ENCODE measurements around the gene KCNK13. TPM values are rescaled to one million over a fixed set of nuclear protein-coding genes. Genes with fewer than 3 reads are reported as not detected.

KCNK13 gene
- total RNA-seq, 1 donor from 2014 or later, result not detected

GRCh38 chr14:90095096-90095495 lies 33.3 kb downstream of the KCNK13 start:
- H3K9me3 ChIP-seq (ENCODE audit: low read depth), result no peaks in the 10 kb centered on the region
- H3K79me2 ChIP-seq (ENCODE audit: low read depth), result no peaks in the 10 kb centered on the region
- H3K27me3 ChIP-seq, result no peaks in the 10 kb centered on the region
- TF ChIP-seq EZH2phosphoT487 (IDR thresholded peaks at IDR 0.05) (no peak), CTCF (IDR thresholded peaks at IDR 0.05) (no peak), EZH2 (IDR thresholded peaks at IDR 0.05) (no peak)
- H3K36me3 Mint-ChIP-seq, result peaks cover 2% of the 10 kb centered on the region
- no peak overlapping the region for H2AFZ ChIP-seq (replicated peaks)
- no peak overlapping the region for H3K9ac ChIP-seq
- H3K27ac Mint-ChIP-seq, result peak overlapping the region; percentile 47
- no peaks in the 10 kb centered on the region for H3F3A ChIP-seq (ENCODE audit: low read depth)
- H3K4me1 Mint-ChIP-seq, result peaks cover 44% of the 10 kb centered on the region
- H3K4me1 ChIP-seq, result no peaks in the 10 kb centered on the region
- H3K27me3 Mint-ChIP-seq (ENCODE audit: insufficient read depth, low read depth), result peaks cover 7% of the 10 kb centered on the region
- H3K4me3 Mint-ChIP-seq, result peak overlapping the region; percentile 26
- no peaks in the 10 kb centered on the region for H3K36me3 ChIP-seq
- DNase-seq (ENCODE audit: low spot score), result no peak
- peaks cover 28% of the 10 kb centered on the region for H3K9me3 Mint-ChIP-seq
- H3K4me3 ChIP-seq, result no peak overlapping the region
- no peak overlapping the region for H3K27ac ChIP-seq
- no peaks in the 10 kb centered on the region for H4K20me1 ChIP-seq (ENCODE audit: low read depth)
- no peak overlapping the region for H3K4me2 ChIP-seq

- no peak overlapping the region for H3K4me2 ChIP-seq
- Mint-ChIP-seq H3K36me3 (peaks cover 2% of the 10 kb centered on the region), H3K27ac (peak overlapping the region; percentile 48), H3K4me1 (peaks cover 44% of the 10 kb centered on the region), H3K9me3 (peaks cover 21% of the 10 kb centered on the region), H3K4me3 (peak overlapping the region; percentile 61), H3K27me3 (ENCODE audit: insufficient read depth, low read depth) (peaks cover 7% of the 10 kb centered on the region)
- H3K27me3 ChIP-seq, result no peaks in the 10 kb centered on the region
- no peak for TF ChIP-seq EZH2phosphoT487 (IDR thresholded peaks at IDR 0.05)
- no peak for TF ChIP-seq CTCF (IDR thresholded peaks at IDR 0.05)
- TF ChIP-seq EZH2 (IDR thresholded peaks at IDR 0.05), result no peak
- no peaks in the 10 kb centered on the region for H3K36me3 ChIP-seq
- no peaks in the 10 kb centered on the region for H3K4me1 ChIP-seq
- H2AFZ ChIP-seq (replicated peaks), result no peak overlapping the region
- no peaks in the 10 kb centered on the region for H4K20me1 ChIP-seq (ENCODE audit: low read depth)
- H3K9ac ChIP-seq, result no peak overlapping the region
- no peaks in the 10 kb centered on the region for H3F3A ChIP-seq (ENCODE audit: low read depth)
- H3K79me2 ChIP-seq (ENCODE audit: low read depth), result no peaks in the 10 kb centered on the region
- no peaks in the 10 kb centered on the region for H3K9me3 ChIP-seq (ENCODE audit: low read depth)
- H3K27ac ChIP-seq, result no peak overlapping the region
- no peak overlapping the region for H3K4me3 ChIP-seq
- no peak for DNase-seq (ENCODE audit: low spot score)
Measured at GRCh38 chr14:90096566-90096965, 34.8 kb downstream of the KCNK13 start.

- TF ChIP-seq EZH2phosphoT487 (IDR thresholded peaks at IDR 0.05), result no peak
- TF ChIP-seq CTCF (IDR thresholded peaks at IDR 0.05), result no peak
- no peak for TF ChIP-seq EZH2 (IDR thresholded peaks at IDR 0.05)
- no peaks in the 10 kb centered on the region for H3K79me2 ChIP-seq (ENCODE audit: low read depth)
- Mint-ChIP-seq H3K9me3 (no peaks in the 10 kb centered on the region), H3K27me3 (ENCODE audit: insufficient read depth, low read depth) (no peaks in the 10 kb centered on the region), H3K4me3 (no peak overlapping the region), H3K4me1 (peaks cover 9% of the 10 kb centered on the region), H3K27ac (no peak overlapping the region), H3K36me3 (no peaks in the 10 kb centered on the region)
- no peaks in the 10 kb centered on the region for H3K36me3 ChIP-seq
- H3K4me2 ChIP-seq, result no peak overlapping the region
- no peaks in the 10 kb centered on the region for H3K9me3 ChIP-seq (ENCODE audit: low read depth)
- no peaks in the 10 kb centered on the region for H4K20me1 ChIP-seq (ENCODE audit: low read depth)
- no peak overlapping the region for H3K27ac ChIP-seq
- H3K4me3 ChIP-seq, result no peak overlapping the region
- no peaks in the 10 kb centered on the region for H3F3A ChIP-seq (ENCODE audit: low read depth)
- H3K9ac ChIP-seq, result no peak overlapping the region
- DNase-seq (ENCODE audit: low spot score), result no peak
- no peaks in the 10 kb centered on the region for H3K4me1 ChIP-seq
- H3K27me3 ChIP-seq, result no peaks in the 10 kb centered on the region
- no peak overlapping the region for H2AFZ ChIP-seq (replicated peaks)
Measured at GRCh38 chr14:90103808-90104207, 42.0 kb downstream of the KCNK13 start.
